Transverse colon (tissue), 4 donors: ENCODE results near the gene KIR2DL1. TPM values are rescaled to one million over a fixed set of nuclear protein-coding genes. Genes with fewer than 3 reads are reported as not detected.

Source experiments
- DNase-seq: peaks from one replicate; pipeline ENCODE4 v3.0.0-alpha.2; 2019
- H3K27ac ChIP-seq, 4 donors: fragments of 200-600 bp; sonication (generic); 2 replicates each; pipeline ENCODE4 v1.5.1; 2016 to 2018; ENCODE audit warnings: inconsistent platforms in 4 of 4
- H3K27me3 ChIP-seq: fragments of 200-600 bp; sonication (generic); 2 replicates; pipeline ENCODE4 v1.5.1; 2017; ENCODE audit warnings: inconsistent platforms
- H3K36me3 ChIP-seq, 4 donors: fragments of 200-600 bp; sonication (generic); 2 replicates each; pipeline ENCODE4 v1.5.1; 2017 to 2019; ENCODE audit warnings: inconsistent platforms in 4 of 4
- H3K4me1 ChIP-seq, 4 donors: fragments of 200-600 bp; sonication (generic); 2 replicates each; pipeline ENCODE4 v1.5.1; 2017 to 2020; ENCODE audit warnings: inconsistent platforms in 4 of 4
- H3K4me3 ChIP-seq, 4 donors: fragments of 200-600 bp; sonication (generic); 1 replicate in 1 of 4; 2 replicates in 3 of 4; pipeline versions ENCODE4 v1.5.1 to v1.6.1; 2017 to 2019; ENCODE audit warnings: inconsistent platforms in 4 of 4
- H3K9me3 ChIP-seq, 2 donors: fragments of 200-600 bp; sonication (generic); 2 replicates each; pipeline ENCODE4 v1.5.1; 2017 to 2019; ENCODE audit warnings: inconsistent platforms in 2 of 2
- EP300 ChIP-seq: sonication (generic); formaldehyde crosslinking; IDR thresholded peaks from one replicate; pipeline ENCODE4 v1.6.1; 2017; ENCODE audit warnings: antibody characterized with exemption, low read depth
- POLR2A ChIP-seq: fragments of 450-650 bp; IDR thresholded peaks from one replicate; pipeline ENCODE4 v1.6.1; 2016; ENCODE audit warnings: antibody characterized with exemption, mild to moderate bottlenecking, moderate library complexity
- POLR2AphosphoS5 ChIP-seq, 3 donors: sonication (generic); formaldehyde crosslinking; IDR thresholded peaks; one replicate each; pipeline ENCODE4 v1.6.1; 2016; ENCODE audit warnings: antibody characterized with exemption in 3 of 3
- WGBS, 2 donors: methylation state at CpG; one replicate each; pipeline ENCODE4 v1.1.5; 2018; ENCODE audit warnings: low coverage in 1 of 2; 5-methylcytosine and 5-hydroxymethylcytosine counted together
- in situ Hi-C, 4 donors: fragments of 200-750 bp; cut with MboI; loops; one replicate each; pipeline versions ENCODE4 v1.15.0 to v1.15.1; 2017; ENCODE audit warnings: low sequenced_read_pairs in 3 of 4, low pct_ligation_motif_present in 1 of 4, low pct_unique_long_range_greater_than_20kb in 1 of 4
- intact Hi-C: fragments of 100-400 bp; cut with DNase I; formaldehyde crosslinking; loops from one replicate; pipeline ENCODE4 v1.15.1; 2023; ENCODE audit warnings: low total_unique reads
- total RNA-seq, 4 donors: library from RNA; depleted of rRNA; stranded (reverse); fragments of >200 nt; gene quantifications; one replicate each; pipeline ENCODE4 v1.1.0, GENCODE V29; 2016
- TF ChIP-seq, protein P1 (sequence below), 5 experiments: fragments of 200-600 bp in 3 of 5; fragments of 450-650 bp in 2 of 5; sonication (generic) in 3 of 5; IDR thresholded peaks; 1 replicate in 2 of 5; 2 replicates in 3 of 5; pipeline ENCODE4 v1.5.1; 2016 to 2017; ENCODE audit warnings: antibody characterized with exemption in 5 of 5, inconsistent platforms in 3 of 5, mild to moderate bottlenecking in 2 of 5, moderate library complexity in 1 of 5

Gene KIR2DL1
- total RNA-seq, 4 donors from 2014 or later: not detected

DNA sequence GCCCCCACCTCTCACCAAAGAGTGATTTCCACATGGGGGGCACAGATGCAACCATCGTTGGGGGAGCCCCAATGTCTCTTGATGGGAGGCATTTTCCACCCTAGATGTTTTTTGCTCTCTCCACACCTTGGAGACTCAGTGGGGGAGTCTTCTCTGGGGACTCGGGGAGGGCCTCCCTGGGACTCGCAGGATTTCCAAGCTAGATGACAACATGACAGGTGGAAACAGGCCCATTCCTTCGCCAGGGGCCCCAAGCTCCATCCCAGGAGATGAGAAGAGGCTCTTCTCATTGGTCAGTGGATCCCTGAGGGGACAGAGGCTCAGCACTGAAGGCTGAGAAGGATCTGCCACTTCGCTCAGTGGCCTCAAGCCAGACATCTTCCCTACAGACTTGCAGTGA lies 21.1 kb downstream of the KIR2DL1 start:
- no peaks in the 10 kb centered on the region for H3K4me1 ChIP-seq
- no peak for TF ChIP-seq EP300
- TF ChIP-seq POLR2A: no peak
- TF ChIP-seq POLR2AphosphoS5 (IDR thresholded peaks at IDR 0.05): no peak
- TF ChIP-seq, protein P1, sequence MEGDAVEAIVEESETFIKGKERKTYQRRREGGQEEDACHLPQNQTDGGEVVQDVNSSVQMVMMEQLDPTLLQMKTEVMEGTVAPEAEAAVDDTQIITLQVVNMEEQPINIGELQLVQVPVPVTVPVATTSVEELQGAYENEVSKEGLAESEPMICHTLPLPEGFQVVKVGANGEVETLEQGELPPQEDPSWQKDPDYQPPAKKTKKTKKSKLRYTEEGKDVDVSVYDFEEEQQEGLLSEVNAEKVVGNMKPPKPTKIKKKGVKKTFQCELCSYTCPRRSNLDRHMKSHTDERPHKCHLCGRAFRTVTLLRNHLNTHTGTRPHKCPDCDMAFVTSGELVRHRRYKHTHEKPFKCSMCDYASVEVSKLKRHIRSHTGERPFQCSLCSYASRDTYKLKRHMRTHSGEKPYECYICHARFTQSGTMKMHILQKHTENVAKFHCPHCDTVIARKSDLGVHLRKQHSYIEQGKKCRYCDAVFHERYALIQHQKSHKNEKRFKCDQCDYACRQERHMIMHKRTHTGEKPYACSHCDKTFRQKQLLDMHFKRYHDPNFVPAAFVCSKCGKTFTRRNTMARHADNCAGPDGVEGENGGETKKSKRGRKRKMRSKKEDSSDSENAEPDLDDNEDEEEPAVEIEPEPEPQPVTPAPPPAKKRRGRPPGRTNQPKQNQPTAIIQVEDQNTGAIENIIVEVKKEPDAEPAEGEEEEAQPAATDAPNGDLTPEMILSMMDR (IDR thresholded peaks at IDR 0.05): no peak
- intact Hi-C loops: no loop called here
- no peaks in the 10 kb centered on the region for H3K9me3 ChIP-seq
- DNase-seq: no peak
- no peaks in the 10 kb centered on the region for H3K36me3 ChIP-seq
- no peak overlapping the region for H3K4me3 ChIP-seq
- in situ Hi-C loops: no loop called here
- H3K27me3 ChIP-seq: no peaks in the 10 kb centered on the region
- no peak overlapping the region for H3K27ac ChIP-seq
- WGBS, 2 donors: 74% methylated on average over 5 of the region's 5 CpGs; no CpG with 5 or more reads in 1 of the 2 donors

DNA sequence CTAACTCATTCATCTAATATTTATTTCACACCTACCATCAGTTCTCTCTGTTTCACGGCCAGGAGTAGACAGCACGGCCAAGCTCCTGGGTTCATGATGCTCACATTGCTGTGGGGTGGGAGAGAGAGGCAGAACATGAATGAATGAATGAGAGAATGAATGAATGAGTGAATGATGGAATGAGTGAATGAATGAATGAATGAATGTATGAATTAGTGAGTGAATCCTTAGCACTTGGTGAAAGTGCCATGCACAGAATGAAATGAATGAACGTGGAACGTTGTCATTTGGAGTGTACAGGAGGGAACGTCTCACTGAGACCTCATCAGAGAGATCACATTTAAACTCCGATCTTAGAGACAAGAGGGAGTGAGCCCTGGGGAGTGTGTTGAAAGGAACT lies 21.9 kb downstream of the KIR2DL1 start:
- no peak overlapping the region for H3K4me3 ChIP-seq
- no peak for DNase-seq
- no peaks in the 10 kb centered on the region for H3K36me3 ChIP-seq
- in situ Hi-C loops (no loop called here), intact Hi-C loops (no loop called here)
- 75 to 80% methylated on average over 6 of the region's 6 CpGs for WGBS, 2 donors
- H3K4me1 ChIP-seq: no peaks in the 10 kb centered on the region
- no peaks in the 10 kb centered on the region for H3K9me3 ChIP-seq
- H3K27me3 ChIP-seq: no peaks in the 10 kb centered on the region
- TF ChIP-seq, protein P1 (IDR thresholded peaks at IDR 0.05): no peak
- TF ChIP-seq POLR2A (no peak), POLR2AphosphoS5 (IDR thresholded peaks at IDR 0.05) (no peak), EP300 (no peak)
- H3K27ac ChIP-seq: no peak overlapping the region

DNA sequence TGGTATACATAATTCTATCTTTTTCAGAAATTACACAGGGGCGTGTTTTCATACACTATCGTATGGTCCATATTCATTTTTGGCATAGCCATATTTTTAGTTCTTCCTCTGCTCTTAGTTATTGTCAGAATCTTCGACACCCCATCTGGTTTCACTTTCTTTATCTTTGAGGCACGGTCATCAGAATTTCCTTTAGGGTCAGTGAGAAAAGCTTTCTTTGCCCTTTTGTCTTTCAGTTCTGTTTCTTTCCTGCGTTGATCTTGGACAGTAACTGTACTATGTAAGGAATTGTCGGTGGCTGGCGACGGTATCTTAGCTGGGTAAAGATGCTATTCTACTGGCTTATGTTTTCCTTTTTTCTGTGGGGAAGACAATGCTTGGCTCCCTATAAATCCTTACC lies 23.2 kb downstream of the KIR2DL1 start:
- no peaks in the 10 kb centered on the region for H3K9me3 ChIP-seq
- in situ Hi-C loops: no loop called here

DNA sequence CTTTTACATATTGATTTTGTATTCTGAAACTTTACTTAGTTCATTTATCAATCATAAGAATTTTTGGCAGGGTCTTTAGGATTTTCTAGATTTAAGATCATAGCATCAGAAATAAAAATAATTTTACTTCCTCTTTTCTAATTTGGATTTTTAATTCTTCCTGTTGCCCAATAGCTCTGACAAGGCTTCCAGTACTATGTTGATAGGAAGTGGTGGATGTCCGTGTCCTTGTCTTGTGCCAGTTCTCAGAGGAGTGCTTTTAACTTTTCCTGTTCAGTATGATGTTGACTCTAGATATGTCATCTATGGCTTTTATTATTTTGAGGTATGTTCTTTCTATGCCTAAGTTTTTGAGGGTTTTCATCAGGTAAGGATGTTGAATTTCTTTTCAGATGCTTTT lies 26.2 kb downstream of the KIR2DL1 start:
- 56 to 67% methylated on average over 1 of the region's 1 CpG for WGBS, 2 donors
- no peak for TF ChIP-seq EP300
- TF ChIP-seq, protein P1 (IDR thresholded peaks at IDR 0.05): no peak
- no peak for TF ChIP-seq POLR2AphosphoS5 (IDR thresholded peaks at IDR 0.05)
- TF ChIP-seq POLR2A: no peak
- no peak overlapping the region for H3K27ac ChIP-seq
- no peaks in the 10 kb centered on the region for H3K36me3 ChIP-seq
- intact Hi-C loops: loop anchor here (5.0 kb wide), 1 partner anchor 1307 kb away; no protein-coding TSS in a partner anchor
- no peaks in the 10 kb centered on the region for H3K9me3 ChIP-seq
- H3K4me1 ChIP-seq: no peaks in the 10 kb centered on the region
- H3K4me3 ChIP-seq: no peak overlapping the region
- H3K27me3 ChIP-seq: peaks cover 7% of the 10 kb centered on the region
- no peak for DNase-seq
- in situ Hi-C loops: no loop called here

More for the DNA sequence above, 23.2 kb downstream of the KIR2DL1 start:
- Histone ChIP-seq H3K27me3 (no peaks in the 10 kb centered on the region), H3K4me1 (no peaks in the 10 kb centered on the region), H3K27ac (no peak overlapping the region), H3K36me3 (no peaks in the 10 kb centered on the region), H3K4me3 (peak overlapping the region in 1 of 4 donors; percentile 25)
- TF ChIP-seq EP300: no peak
- TF ChIP-seq, protein P1 (IDR thresholded peaks at IDR 0.05): no peak
- no peak for TF ChIP-seq POLR2A
- TF ChIP-seq POLR2AphosphoS5 (IDR thresholded peaks at IDR 0.05): no peak
- DNase-seq: no peak
- 35 to 48% methylated on average over 8 of the region's 8 CpGs for WGBS, 2 donors
- intact Hi-C loops: no loop called here
